ENCODE measurements around the gene LIPE.
A peak's percentile ranks its signal among the peaks of the same experiment; 100 is the strongest.
"Not testable (repeated sequence)": the region's sequence is repeated elsewhere in the genome, so short reads cannot be mapped to it uniquely, and the experiment has no call there.

Gene LIPE

GRCh38 chr19:42450314-42450934, 23.2 kb upstream of the LIPE start:
- DNase-seq (ENCODE audit: low read depth in 2 of 3, low spot score in 1 of 3) = peak; percentile 48 to 72 (median 60)

GRCh38 chr19:42448306-42448705, 21.1 kb upstream of the LIPE start:
- DNase-seq (ENCODE audit: low read depth in 2 of 3, low spot score in 1 of 3) = not testable (repeated sequence)

GRCh38 chr19:42445948-42446347, 18.8 kb upstream of the LIPE start:
- no peak for DNase-seq (ENCODE audit: low read depth in 2 of 3, low spot score in 1 of 3)

GRCh38 chr19:42443944-42444398, 16.8 kb upstream of the LIPE start:
- no peak for DNase-seq (ENCODE audit: low read depth in 2 of 3, low spot score in 1 of 3)

GRCh38 chr19:42442833-42443232, 15.6 kb upstream of the LIPE start, which contains the start of gene CXCL17:
TSS of gene CXCL17 (minus strand) at chr19:42442946. CDS start at chr19:42442832, 114 bp downstream.
- DNase-seq (ENCODE audit: low read depth in 2 of 3, low spot score in 1 of 3) = no peak

- DNase-seq (ENCODE audit: low read depth in 2 of 3, low spot score in 1 of 3) = no peak
Measured at GRCh38 chr19:42441049-42441445, 13.9 kb upstream of the LIPE start.

- DNase-seq (ENCODE audit: low read depth in 2 of 3, low spot score in 1 of 3) = peak; percentile 70 to 82 (median 77)
Measured at GRCh38 chr19:42440357-42441048, 13.3 kb upstream of the LIPE start.

GRCh38 chr19:42436006-42436405, 8.8 kb upstream of the LIPE start:
- DNase-seq (ENCODE audit: low read depth in 2 of 3, low spot score in 1 of 3) = no peak

- no peak for DNase-seq (ENCODE audit: low read depth in 2 of 3, low spot score in 1 of 3)
Measured at GRCh38 chr19:42435316-42435715, 8.1 kb upstream of the LIPE start.

GRCh38 chr19:42433503-42434260, 6.5 kb upstream of the LIPE start:
- DNase-seq (ENCODE audit: low read depth in 2 of 3, low spot score in 1 of 3) = peak; percentile 41 to 59 (median 58)

- no peak for DNase-seq (ENCODE audit: low read depth in 2 of 3, low spot score in 1 of 3)
Measured at GRCh38 chr19:42431486-42431885, 4.3 kb upstream of the LIPE start.

GRCh38 chr19:42428676-42429075, 1.5 kb upstream of the LIPE start:
- no peak for DNase-seq (ENCODE audit: low read depth in 2 of 3, low spot score in 1 of 3)

GRCh38 chr19:42426643-42427042, 545 bp downstream of the LIPE start:
- DNase-seq (ENCODE audit: low read depth in 2 of 3, low spot score in 1 of 3) = no peak

- DNase-seq (ENCODE audit: low read depth in 2 of 3, low spot score in 1 of 3) = no peak
Measured at GRCh38 chr19:42424712-42425131, 2.5 kb downstream of the LIPE start.

GRCh38 chr19:42424345-42424707, 2.9 kb downstream of the LIPE start:
- DNase-seq (ENCODE audit: low read depth in 2 of 3, low spot score in 1 of 3) = no peak

GRCh38 chr19:42423462-42424344, 3.5 kb downstream of the LIPE start:
- peak; percentile 89 to 93 (median 91) for DNase-seq (ENCODE audit: low read depth in 2 of 3, low spot score in 1 of 3)

GRCh38 chr19:42422901-42423461, 4.2 kb downstream of the LIPE start:
- DNase-seq (ENCODE audit: low read depth in 2 of 3, low spot score in 1 of 3) = peak; percentile 23 to 40 (median 24)

GRCh38 chr19:42422092-42422900, 4.9 kb downstream of the LIPE start:
- DNase-seq (ENCODE audit: low read depth in 2 of 3, low spot score in 1 of 3) = no peak

- no peak for DNase-seq (ENCODE audit: low read depth in 2 of 3, low spot score in 1 of 3)
Measured at GRCh38 chr19:42421591-42422031, 5.6 kb downstream of the LIPE start.

GRCh38 chr19:42421101-42421500, 6.1 kb downstream of the LIPE start:
- DNase-seq (ENCODE audit: low read depth in 2 of 3, low spot score in 1 of 3) = no peak
